Nephron (organoid): ENCODE measurements around the gene GFAP.
A peak's percentile ranks its signal among the peaks of the same experiment; 100 is the strongest.
"Not testable (repeated sequence)": the region's sequence is repeated elsewhere in the genome, so short reads cannot be mapped to it uniquely, and the experiment has no call there.

Experiments
- H3K27ac Mint-ChIP-seq, 3 experiments: 2 replicates each; pipeline ENCODE4 v1.8.0; 2020; ENCODE audit warnings: mixed read lengths in 3 of 3, mild to moderate bottlenecking in 2 of 3, moderate library complexity in 1 of 3
- H3K27me3 Mint-ChIP-seq: 2 replicates; pipeline ENCODE4 v1.8.0; 2021; ENCODE audit warnings: low read depth, mild to moderate bottlenecking, moderate library complexity, mixed read lengths
- H3K36me3 Mint-ChIP-seq: 2 replicates; pipeline ENCODE4 v1.8.0; 2020; ENCODE audit warnings: low read depth, mixed read lengths
- H3K4me1 Mint-ChIP-seq: 2 replicates; pipeline ENCODE4 v1.8.0; 2020; ENCODE audit warnings: mixed read lengths
- H3K4me3 Mint-ChIP-seq, 3 experiments: 2 replicates each; pipeline ENCODE4 v1.8.0; 2020; ENCODE audit warnings: mild to moderate bottlenecking in 3 of 3, mixed read lengths in 3 of 3, moderate library complexity in 2 of 3
- H3K9me3 Mint-ChIP-seq: 2 replicates; pipeline ENCODE4 v1.8.0; 2020; ENCODE audit warnings: mixed read lengths
- TF ChIP-seq, protein P1 (sequence below), 3 experiments: fragments of 200-600 bp; sonication (generic); IDR thresholded peaks; one replicate each; pipeline ENCODE4 v1.5.0; 2021; ENCODE audit warnings: antibody characterized with exemption in 3 of 3; ENCODE audit not compliant: unreplicated experiment in 3 of 3

Gene GFAP

DNA sequence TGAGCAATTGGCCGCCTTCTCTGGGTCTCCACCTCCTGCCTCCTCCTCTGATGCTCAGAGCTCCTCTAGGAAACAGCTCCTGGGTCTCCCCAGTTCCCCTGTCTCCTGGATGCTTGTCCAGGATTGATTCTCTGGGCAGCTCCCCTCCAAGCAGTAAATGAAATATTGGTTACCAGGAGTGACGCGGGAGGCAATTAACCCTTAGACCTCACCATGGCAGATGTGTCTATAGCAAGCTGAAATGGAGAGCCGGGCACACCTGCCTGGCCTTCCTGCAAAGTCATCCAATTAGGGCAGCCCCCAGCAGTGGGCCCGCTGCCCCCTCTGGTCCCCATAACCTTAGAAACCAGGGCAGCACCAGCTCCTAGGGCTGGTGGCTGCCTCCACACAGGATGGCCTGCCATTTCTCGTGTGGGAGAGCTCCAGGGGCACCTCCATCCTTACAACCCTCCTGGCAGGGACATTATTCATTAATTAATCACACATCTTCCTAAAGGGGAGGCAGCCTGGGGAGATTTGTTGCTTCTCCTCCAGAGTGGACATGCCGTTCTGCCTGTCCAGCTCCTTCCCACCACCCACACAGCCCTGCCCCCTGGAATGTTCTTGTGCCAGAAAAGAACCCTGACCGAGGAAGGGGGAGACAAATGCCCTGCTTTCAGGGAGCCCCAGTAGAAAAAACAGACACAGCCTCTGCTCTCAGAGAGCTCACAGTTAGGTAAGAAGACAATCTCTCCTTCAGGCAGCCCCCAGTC lies 40.5 kb upstream of the GFAP start:
- peaks cover 29% of the 10 kb centered on the region for H3K27me3 Mint-ChIP-seq
- H3K4me1 Mint-ChIP-seq: peaks cover 10% of the 10 kb centered on the region
- H3K4me3 Mint-ChIP-seq: no peak overlapping the region
- peak overlapping the region in 1 of 3 experiments; percentile 37 for H3K27ac Mint-ChIP-seq
- H3K9me3 Mint-ChIP-seq: no peaks in the 10 kb centered on the region
- H3K36me3 Mint-ChIP-seq: no peaks in the 10 kb centered on the region
- TF ChIP-seq, protein P1, sequence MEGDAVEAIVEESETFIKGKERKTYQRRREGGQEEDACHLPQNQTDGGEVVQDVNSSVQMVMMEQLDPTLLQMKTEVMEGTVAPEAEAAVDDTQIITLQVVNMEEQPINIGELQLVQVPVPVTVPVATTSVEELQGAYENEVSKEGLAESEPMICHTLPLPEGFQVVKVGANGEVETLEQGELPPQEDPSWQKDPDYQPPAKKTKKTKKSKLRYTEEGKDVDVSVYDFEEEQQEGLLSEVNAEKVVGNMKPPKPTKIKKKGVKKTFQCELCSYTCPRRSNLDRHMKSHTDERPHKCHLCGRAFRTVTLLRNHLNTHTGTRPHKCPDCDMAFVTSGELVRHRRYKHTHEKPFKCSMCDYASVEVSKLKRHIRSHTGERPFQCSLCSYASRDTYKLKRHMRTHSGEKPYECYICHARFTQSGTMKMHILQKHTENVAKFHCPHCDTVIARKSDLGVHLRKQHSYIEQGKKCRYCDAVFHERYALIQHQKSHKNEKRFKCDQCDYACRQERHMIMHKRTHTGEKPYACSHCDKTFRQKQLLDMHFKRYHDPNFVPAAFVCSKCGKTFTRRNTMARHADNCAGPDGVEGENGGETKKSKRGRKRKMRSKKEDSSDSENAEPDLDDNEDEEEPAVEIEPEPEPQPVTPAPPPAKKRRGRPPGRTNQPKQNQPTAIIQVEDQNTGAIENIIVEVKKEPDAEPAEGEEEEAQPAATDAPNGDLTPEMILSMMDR (IDR thresholded peaks at IDR 0.05; ENCODE audit: unreplicated experiment in 3 of 3): no peak

- peaks cover 6% of the 10 kb centered on the region for H3K4me1 Mint-ChIP-seq
- no peak overlapping the region for H3K27ac Mint-ChIP-seq
- no peaks in the 10 kb centered on the region for H3K9me3 Mint-ChIP-seq
- H3K36me3 Mint-ChIP-seq: no peaks in the 10 kb centered on the region
- H3K4me3 Mint-ChIP-seq: no peak overlapping the region
- peaks cover 29% of the 10 kb centered on the region for H3K27me3 Mint-ChIP-seq
- TF ChIP-seq, protein P1 (IDR thresholded peaks at IDR 0.05; ENCODE audit: unreplicated experiment in 3 of 3): no peak
These were observed 37.7 kb upstream of the GFAP start for GRCh38 chr17:44952946-44953475.

DNA sequence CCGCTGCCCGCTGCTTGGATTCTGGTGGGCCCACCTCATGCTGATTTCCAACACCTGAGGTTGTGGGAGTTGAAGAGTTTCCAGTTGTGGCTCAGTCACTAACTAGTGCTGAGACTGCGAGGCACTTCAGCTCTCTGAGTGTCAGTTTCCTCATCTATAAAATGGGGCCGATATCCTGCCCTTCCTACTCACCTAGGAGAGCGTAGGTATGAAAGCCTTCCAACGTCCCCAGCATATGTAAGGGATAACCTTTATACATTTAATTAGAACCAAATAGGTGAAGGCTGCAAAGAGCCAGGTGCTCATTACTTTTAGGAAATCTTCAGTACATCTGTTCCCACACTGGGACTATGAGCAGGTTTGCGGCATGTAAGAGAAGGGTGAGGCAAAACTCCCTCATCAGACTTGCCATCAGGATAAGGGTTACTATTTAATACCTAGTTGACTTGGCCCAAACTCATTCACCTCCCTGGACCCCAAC lies 33.1 kb upstream of the GFAP start:
- peaks cover 9% of the 10 kb centered on the region for H3K36me3 Mint-ChIP-seq
- TF ChIP-seq, protein P1 (IDR thresholded peaks at IDR 0.05; ENCODE audit: unreplicated experiment in 3 of 3): no peak
- peak overlapping the region; percentile 89 to 94 (median 92) for H3K4me3 Mint-ChIP-seq
- H3K27me3 Mint-ChIP-seq: peaks cover 6% of the 10 kb centered on the region
- peak overlapping the region in 1 of 3 experiments; percentile 85 for H3K27ac Mint-ChIP-seq
- peaks cover 12% of the 10 kb centered on the region for H3K4me1 Mint-ChIP-seq
- H3K9me3 Mint-ChIP-seq: no peaks in the 10 kb centered on the region

DNA sequence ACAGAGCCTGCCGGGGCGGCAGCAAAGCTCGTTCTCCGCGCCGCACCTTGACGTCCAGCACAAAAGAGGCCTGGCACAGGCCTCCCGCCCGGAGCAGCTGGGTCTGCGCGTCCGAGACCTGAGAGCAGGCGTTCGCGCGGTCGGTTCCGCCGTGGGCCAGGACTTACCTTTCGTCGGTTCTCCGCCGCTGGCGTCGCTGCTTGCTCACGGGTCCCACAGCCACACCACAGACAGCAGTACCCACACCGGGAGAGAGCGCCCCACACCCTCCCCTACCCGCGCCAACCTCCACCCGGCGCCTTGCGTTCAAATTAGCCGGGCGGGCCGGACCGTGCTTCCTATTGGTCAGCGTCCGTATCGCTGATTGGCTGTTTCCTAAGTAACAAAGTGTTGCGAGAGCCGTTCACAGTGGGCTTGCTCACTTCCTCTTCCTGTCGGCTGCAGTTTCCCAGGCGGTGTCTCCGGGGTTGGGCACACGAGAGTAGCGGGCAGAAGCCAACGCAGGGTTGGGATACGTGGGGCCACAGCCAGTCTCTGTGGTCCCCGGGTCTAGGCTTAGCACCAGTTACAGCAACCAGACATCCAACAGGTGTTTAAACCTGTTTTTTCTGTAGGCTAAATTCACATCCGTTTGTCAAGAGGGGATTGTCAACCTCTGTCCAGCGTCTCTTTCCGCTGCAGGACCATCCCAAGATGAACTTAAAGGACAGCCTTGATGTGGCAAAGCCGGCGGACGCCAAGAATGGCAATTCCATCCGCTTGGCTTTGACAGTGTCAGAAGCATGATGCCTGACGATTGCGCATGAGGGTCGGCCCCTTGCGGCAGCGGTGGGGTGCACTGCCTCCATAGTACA lies 32.4 kb upstream of the GFAP start, which contains the start of gene KIF18B:
Gene KIF18B (minus strand): TSS at position 313 of the 854 bp plus-strand sequence. CDS start 11,429 bp downstream, outside the sequence.
- no peaks in the 10 kb centered on the region for H3K9me3 Mint-ChIP-seq
- peaks cover 12% of the 10 kb centered on the region for H3K4me1 Mint-ChIP-seq
- H3K27ac Mint-ChIP-seq: peak within 1 kb of the TSS; percentile 69 to 85 (median 76)
- H3K4me3 Mint-ChIP-seq: peak within 1 kb of the TSS; percentile 89 to 94 (median 92)
- H3K36me3 Mint-ChIP-seq: peaks cover 9% of the 10 kb centered on the region
- peaks cover under 1% of the 10 kb centered on the region for H3K27me3 Mint-ChIP-seq
- TF ChIP-seq, protein P1 (IDR thresholded peaks at IDR 0.05; ENCODE audit: unreplicated experiment in 3 of 3): no peak

DNA sequence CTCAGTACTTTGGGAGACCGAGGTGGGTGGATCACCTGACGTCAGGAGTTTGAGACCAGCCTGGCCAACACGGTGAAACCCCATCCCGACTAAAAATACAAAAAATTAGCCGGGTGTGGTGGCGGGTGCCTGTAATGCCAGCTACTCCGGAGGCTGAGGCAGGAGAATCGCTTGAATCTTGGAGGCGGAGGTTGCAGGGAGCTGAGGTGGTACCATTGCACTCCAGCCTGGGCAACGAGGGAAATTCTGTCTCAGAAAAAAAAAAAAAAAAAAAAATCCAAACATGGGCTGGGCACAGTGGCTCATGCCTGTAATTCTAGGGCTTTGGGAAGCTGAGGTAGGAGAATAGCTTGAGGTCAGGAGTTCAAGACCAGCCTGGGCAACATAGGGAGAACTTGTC lies 30.4 kb upstream of the GFAP start:
- H3K4me1 Mint-ChIP-seq: peaks cover 17% of the 10 kb centered on the region
- H3K27me3 Mint-ChIP-seq, H3K9me3 Mint-ChIP-seq, H3K27ac Mint-ChIP-seq: not testable (repeated sequence)
- peaks cover 19% of the 10 kb centered on the region for H3K36me3 Mint-ChIP-seq
- H3K4me3 Mint-ChIP-seq: peak overlapping the region; percentile 89 to 94 (median 92)

GRCh38 chr17:44942456-44942855 lies 27.2 kb upstream of the GFAP start:
- Mint-ChIP-seq H3K27ac (peak overlapping the region in 1 of 3 experiments; percentile 19), H3K27me3 (no peaks in the 10 kb centered on the region), H3K4me3 (no peak overlapping the region), H3K4me1 (peaks cover 13% of the 10 kb centered on the region), H3K36me3 (peaks cover 47% of the 10 kb centered on the region), H3K9me3 (peaks cover 11% of the 10 kb centered on the region)
- TF ChIP-seq, protein P1 (IDR thresholded peaks at IDR 0.05; ENCODE audit: unreplicated experiment in 3 of 3): no peak
